Loucy (cell line): ENCODE measurements around the gene SLAMF8.

ENCODE experiments used
- H2AFZ ChIP-seq: fragments of 200-600 bp; sonication (generic); 2 replicates; pipeline ENCODE4 v1.6.0; 2016; ENCODE audit warnings: antibody characterized with exemption, mild to moderate bottlenecking, low read length, moderate library complexity
- H3F3A ChIP-seq: fragments of 200-600 bp; 2 replicates; pipeline ENCODE4 v1.6.0; 2016; ENCODE audit warnings: antibody characterized with exemption, low read depth, mild to moderate bottlenecking
- H3K27me3 ChIP-seq: fragments of 200-600 bp; sonication (generic); 2 replicates; pipeline ENCODE4 v1.6.1; 2014; ENCODE audit warnings: low read length, mild to moderate bottlenecking; ENCODE audit not compliant: insufficient read depth, poor library complexity, severe bottlenecking
- H3K36me3 ChIP-seq: fragments of 200-600 bp; sonication (generic); 2 replicates; pipeline ENCODE4 v1.6.1; 2016; ENCODE audit warnings: low read length; ENCODE audit not compliant: insufficient read depth
- H3K4me1 ChIP-seq: fragments of 200-600 bp; sonication (generic); 2 replicates; pipeline ENCODE4 v1.5.1; 2014; ENCODE audit warnings: low read length, mild to moderate bottlenecking; ENCODE audit not compliant: insufficient read depth, poor library complexity, severe bottlenecking
- H3K4me2 ChIP-seq: fragments of 200-600 bp; sonication (generic); 2 replicates; pipeline ENCODE4 v1.6.0; 2014; ENCODE audit warnings: antibody characterized with exemption, low read length, low read depth, mild to moderate bottlenecking; ENCODE audit not compliant: poor library complexity, severe bottlenecking
- H3K4me3 ChIP-seq: fragments of 200-600 bp; sonication (generic); 2 replicates; pipeline ENCODE4 v1.5.1; 2014; ENCODE audit warnings: low read length, mild to moderate bottlenecking, mixed read lengths; ENCODE audit not compliant: poor library complexity, severe bottlenecking
- H3K79me2 ChIP-seq: fragments of 200-600 bp; sonication (generic); 2 replicates; pipeline ENCODE4 v1.6.1; 2014; ENCODE audit warnings: low read length; ENCODE audit not compliant: insufficient read depth
- H3K9ac ChIP-seq: fragments of 200-600 bp; sonication (generic); 2 replicates; pipeline ENCODE4 v1.6.0; 2014; ENCODE audit warnings: mild to moderate bottlenecking, low read depth, low read length, moderate library complexity; ENCODE audit not compliant: poor library complexity, severe bottlenecking
- H3K9me2 ChIP-seq: fragments of 200-600 bp; sonication (generic); replicated peaks from 2 replicates; pipeline ENCODE4 v1.6.1; 2016; ENCODE audit warnings: low read depth, low read length, mixed read lengths
- H3K9me3 ChIP-seq: fragments of 200-600 bp; sonication (generic); 2 replicates; pipeline ENCODE4 v1.6.1; 2014; ENCODE audit warnings: mild to moderate bottlenecking, antibody characterized with exemption, low read length, low read depth; ENCODE audit not compliant: insufficient read depth
- H4K20me1 ChIP-seq: fragments of 200-600 bp; sonication (generic); 2 replicates; pipeline ENCODE4 v1.6.0; 2014; ENCODE audit warnings: antibody characterized with exemption, low read length, mild to moderate bottlenecking; ENCODE audit not compliant: insufficient read depth, poor library complexity, severe bottlenecking
- CTCF ChIP-seq: fragments of 200-600 bp; sonication (generic); conservative IDR thresholded peaks from 2 replicates; pipeline ENCODE4 v1.5.1; 2014; ENCODE audit warnings: mild to moderate bottlenecking, antibody characterized with exemption, low read length
- EZH2phosphoT487 ChIP-seq: fragments of 200-600 bp; IDR thresholded peaks from 2 replicates; pipeline ENCODE4 v1.6.1; 2018; ENCODE audit warnings: antibody characterized with exemption, mild to moderate bottlenecking, moderate library complexity, borderline replicate concordance

Gene SLAMF8

DNA sequence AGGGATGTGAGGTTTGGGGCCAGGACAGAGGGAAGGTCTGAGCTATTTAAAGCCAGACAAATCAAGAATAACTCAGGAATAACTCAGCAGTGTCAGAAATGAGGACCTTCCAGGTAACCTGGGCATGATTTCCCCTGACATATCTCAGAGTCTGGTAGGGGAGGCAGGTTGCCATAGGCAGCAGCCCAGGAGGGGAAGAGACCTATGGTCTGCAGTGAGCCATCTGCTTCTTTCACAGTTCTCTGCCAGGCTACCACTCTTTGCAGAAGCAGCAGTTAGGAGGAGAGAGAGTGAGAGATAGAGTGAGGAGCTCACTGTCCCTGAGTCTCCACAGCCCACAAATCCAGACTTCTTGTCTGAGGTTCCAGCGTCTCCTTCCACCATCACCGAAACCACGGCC lies 42.1 kb downstream of the SLAMF8 start:
- peaks cover 52% of the 10 kb centered on the region for H3K4me1 ChIP-seq
- no peak for TF ChIP-seq CTCF
- TF ChIP-seq EZH2phosphoT487, result no peak
- no peaks in the 10 kb centered on the region for H3K27me3 ChIP-seq
- no peaks in the 10 kb centered on the region for H4K20me1 ChIP-seq
- H2AFZ ChIP-seq, result no peak overlapping the region
- no peaks in the 10 kb centered on the region for H3F3A ChIP-seq
- no peak overlapping the region for H3K4me3 ChIP-seq
- H3K9ac ChIP-seq, result peak overlapping the region; percentile 19
- no peaks in the 10 kb centered on the region for H3K9me3 ChIP-seq
- peak overlapping the region; percentile 31 for H3K4me2 ChIP-seq
- H3K9me2 ChIP-seq, result no peaks in the 10 kb centered on the region
- H3K36me3 ChIP-seq, result no peaks in the 10 kb centered on the region
- H3K79me2 ChIP-seq, result no peaks in the 10 kb centered on the region

DNA sequence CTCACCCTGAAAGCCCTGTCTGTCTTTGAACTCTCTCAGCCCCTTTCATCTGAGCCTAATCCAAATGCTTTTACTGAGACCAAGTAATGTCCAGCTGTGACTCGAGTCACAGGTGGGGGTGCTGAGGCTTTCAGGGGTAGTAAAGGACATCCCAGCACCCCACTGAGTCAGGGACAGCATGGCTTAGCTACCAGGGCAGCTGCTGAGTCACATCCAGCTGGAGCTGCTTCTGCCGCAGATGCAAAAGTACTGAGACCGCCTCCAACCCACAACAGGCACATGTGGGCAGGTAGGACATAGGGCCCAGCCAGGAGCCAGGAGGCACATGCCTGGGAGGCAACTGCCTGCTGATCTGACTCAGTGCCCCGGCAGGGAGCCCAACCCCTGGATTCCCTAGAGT lies 42.5 kb downstream of the SLAMF8 start:
- no peaks in the 10 kb centered on the region for H3K36me3 ChIP-seq
- H3K4me2 ChIP-seq, result peak overlapping the region; percentile 31
- H3K9me3 ChIP-seq, result no peaks in the 10 kb centered on the region
- no peak for TF ChIP-seq EZH2phosphoT487
- TF ChIP-seq CTCF, result no peak
- peak overlapping the region; percentile 19 for H3K9ac ChIP-seq
- no peaks in the 10 kb centered on the region for H4K20me1 ChIP-seq
- H3K4me3 ChIP-seq, result no peak overlapping the region
- peaks cover 52% of the 10 kb centered on the region for H3K4me1 ChIP-seq
- no peak overlapping the region for H2AFZ ChIP-seq
- H3K27me3 ChIP-seq, result no peaks in the 10 kb centered on the region
- no peaks in the 10 kb centered on the region for H3K79me2 ChIP-seq
- H3K9me2 ChIP-seq, result no peaks in the 10 kb centered on the region
- H3F3A ChIP-seq, result no peaks in the 10 kb centered on the region

DNA sequence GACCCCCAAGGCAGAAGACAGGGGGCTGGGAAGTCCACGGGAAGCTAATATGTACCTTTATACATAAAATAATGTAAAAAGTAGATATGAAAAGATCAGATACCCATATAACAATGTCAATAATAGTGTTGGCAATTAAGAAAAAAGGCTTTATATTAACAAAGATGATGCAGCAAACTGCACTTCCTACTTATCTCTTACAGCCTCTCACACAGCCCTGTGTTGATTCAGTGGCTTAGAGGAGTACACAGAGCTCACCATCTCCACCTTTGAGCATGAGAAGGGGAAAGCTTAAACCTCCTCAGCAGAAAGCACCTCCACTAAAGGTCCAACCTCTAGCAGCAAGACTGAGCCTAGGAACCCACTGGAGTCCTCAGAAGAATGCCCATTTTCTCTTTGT lies 42.9 kb downstream of the SLAMF8 start:
- no peak overlapping the region for H3K4me3 ChIP-seq
- TF ChIP-seq EZH2phosphoT487 (no peak), CTCF (no peak)
- peaks cover 52% of the 10 kb centered on the region for H3K4me1 ChIP-seq
- peak overlapping the region; percentile 19 for H3K9ac ChIP-seq
- H3K36me3 ChIP-seq, result no peaks in the 10 kb centered on the region
- H3K4me2 ChIP-seq, result peak overlapping the region; percentile 31
- H2AFZ ChIP-seq, result peak overlapping the region; percentile 58; the same call in 1 of the 2 replicates
- no peaks in the 10 kb centered on the region for H3K79me2 ChIP-seq
- no peaks in the 10 kb centered on the region for H3K27me3 ChIP-seq
- H4K20me1 ChIP-seq, result no peaks in the 10 kb centered on the region
- no peaks in the 10 kb centered on the region for H3F3A ChIP-seq
- no peaks in the 10 kb centered on the region for H3K9me2 ChIP-seq
- no peaks in the 10 kb centered on the region for H3K9me3 ChIP-seq
